HG03460 (cell line): ENCODE measurements around the gene DPM1.

Experiments used
- ATAC-seq: cut with Tn5 transposase; IDR thresholded peaks from one replicate; pipeline ENCODE4 v1.9.1; 2021; ENCODE audit not compliant: unreplicated experiment

DPM1 gene

GRCh38 chr20:50930976-50931305 lies 27.4 kb downstream of the DPM1 start:
- ATAC-seq = peak; percentile 8

- ATAC-seq = peak; percentile 4
Observed at GRCh38 chr20:50930139-50930975, 28.0 kb downstream of the DPM1 start.

- ATAC-seq = peak; percentile 58
Observed at GRCh38 chr20:50929299-50930138, 28.8 kb downstream of the DPM1 start.

GRCh38 chr20:50928469-50928868 lies 29.9 kb downstream of the DPM1 start:
- no peak for ATAC-seq

GRCh38 chr20:50926530-50926929 lies 31.8 kb downstream of the DPM1 start:
- ATAC-seq = no peak

- ATAC-seq = no peak
Observed at GRCh38 chr20:50924261-50924920, 33.9 kb downstream of the DPM1 start.

GRCh38 chr20:50921803-50922501 lies 36.4 kb downstream of the DPM1 start:
- ATAC-seq = no peak

- no peak for ATAC-seq
Observed at GRCh38 chr20:50920997-50921396, 37.3 kb downstream of the DPM1 start.

- ATAC-seq = no peak
Observed at GRCh38 chr20:50919567-50919966, 38.8 kb downstream of the DPM1 start.

GRCh38 chr20:50918403-50918802 lies 39.9 kb downstream of the DPM1 start:
- ATAC-seq = no peak

- ATAC-seq = no peak
Observed at GRCh38 chr20:50916934-50917333, 41.4 kb downstream of the DPM1 start.

- ATAC-seq = no peak
Observed at GRCh38 chr20:50916257-50916656, 42.1 kb downstream of the DPM1 start.

- ATAC-seq = no peak
Observed at GRCh38 chr20:50915424-50915823, 42.9 kb downstream of the DPM1 start.

GRCh38 chr20:50913690-50914375 lies 44.5 kb downstream of the DPM1 start:
- no peak for ATAC-seq

- no peak for ATAC-seq
Observed at GRCh38 chr20:50911716-50912115, 46.6 kb downstream of the DPM1 start.

- ATAC-seq = no peak
Observed at GRCh38 chr20:50911030-50911429, 47.3 kb downstream of the DPM1 start.

GRCh38 chr20:50909413-50909812 lies 48.9 kb downstream of the DPM1 start:
- ATAC-seq = no peak

GRCh38 chr20:50904067-50904570 lies 54.2 kb downstream of the DPM1 start:
- no peak for ATAC-seq

- ATAC-seq = no peak
Observed at GRCh38 chr20:50903353-50904051, 54.8 kb downstream of the DPM1 start.

GRCh38 chr20:50901301-50901700 lies 57.0 kb downstream of the DPM1 start:
- ATAC-seq = no peak
